Measurements from ENCODE around the gene MAP3K14.

DNA sequence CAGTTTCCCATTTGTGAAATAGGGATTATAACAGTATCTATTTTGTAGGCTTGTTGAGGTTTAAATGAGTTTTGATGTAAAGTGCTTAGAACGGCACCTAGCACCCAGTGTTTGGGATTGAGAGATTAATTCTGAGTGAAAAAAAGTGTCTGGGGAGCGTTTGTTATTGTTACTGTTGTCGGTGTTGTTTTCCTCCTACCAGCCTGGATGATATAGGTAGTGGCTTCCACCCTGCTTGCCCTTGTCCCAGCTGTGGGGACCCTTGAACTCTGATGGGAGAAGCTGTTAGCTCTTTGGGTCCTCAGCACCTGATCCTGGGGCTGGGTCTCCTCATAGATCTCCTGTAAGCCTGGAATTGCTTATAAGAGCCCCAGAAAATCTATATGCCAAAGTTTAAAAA lies 90.2 kb downstream of the MAP3K14 start:
- no peak for TF ChIP-seq EZH2 (IDR thresholded peaks at IDR 0.05; ENCODE audit: low read length, missing control alignments)
- TF ChIP-seq, protein P1, sequence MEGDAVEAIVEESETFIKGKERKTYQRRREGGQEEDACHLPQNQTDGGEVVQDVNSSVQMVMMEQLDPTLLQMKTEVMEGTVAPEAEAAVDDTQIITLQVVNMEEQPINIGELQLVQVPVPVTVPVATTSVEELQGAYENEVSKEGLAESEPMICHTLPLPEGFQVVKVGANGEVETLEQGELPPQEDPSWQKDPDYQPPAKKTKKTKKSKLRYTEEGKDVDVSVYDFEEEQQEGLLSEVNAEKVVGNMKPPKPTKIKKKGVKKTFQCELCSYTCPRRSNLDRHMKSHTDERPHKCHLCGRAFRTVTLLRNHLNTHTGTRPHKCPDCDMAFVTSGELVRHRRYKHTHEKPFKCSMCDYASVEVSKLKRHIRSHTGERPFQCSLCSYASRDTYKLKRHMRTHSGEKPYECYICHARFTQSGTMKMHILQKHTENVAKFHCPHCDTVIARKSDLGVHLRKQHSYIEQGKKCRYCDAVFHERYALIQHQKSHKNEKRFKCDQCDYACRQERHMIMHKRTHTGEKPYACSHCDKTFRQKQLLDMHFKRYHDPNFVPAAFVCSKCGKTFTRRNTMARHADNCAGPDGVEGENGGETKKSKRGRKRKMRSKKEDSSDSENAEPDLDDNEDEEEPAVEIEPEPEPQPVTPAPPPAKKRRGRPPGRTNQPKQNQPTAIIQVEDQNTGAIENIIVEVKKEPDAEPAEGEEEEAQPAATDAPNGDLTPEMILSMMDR (conservative IDR thresholded peaks at IDR 0.05 in 1 of 2, IDR thresholded peaks at IDR 0.05 in 1 of 2; ENCODE audit: low read depth in 1 of 2, low read length in 2 of 2): no peak
